DND-41 (cell line): ENCODE data around the gene DDB1.

ENCODE experiments used
- EZH2 ChIP-seq: IDR thresholded peaks from 3 replicates; pipeline ENCODE4 v1.6.1; 2012; ENCODE audit warnings: borderline replicate concordance, low read depth, mild to moderate bottlenecking, moderate library complexity, low read length, inconsistent platforms; ENCODE audit not compliant: severe bottlenecking
- TF ChIP-seq, protein P1 (sequence below): IDR thresholded peaks from 2 replicates; pipeline ENCODE4 v1.5.1; 2012; ENCODE audit warnings: borderline replicate concordance, low read length, moderate library complexity, mild to moderate bottlenecking; ENCODE audit not compliant: poor library complexity, severe bottlenecking; ENCODE audit errors: extremely low read depth

DNA sequence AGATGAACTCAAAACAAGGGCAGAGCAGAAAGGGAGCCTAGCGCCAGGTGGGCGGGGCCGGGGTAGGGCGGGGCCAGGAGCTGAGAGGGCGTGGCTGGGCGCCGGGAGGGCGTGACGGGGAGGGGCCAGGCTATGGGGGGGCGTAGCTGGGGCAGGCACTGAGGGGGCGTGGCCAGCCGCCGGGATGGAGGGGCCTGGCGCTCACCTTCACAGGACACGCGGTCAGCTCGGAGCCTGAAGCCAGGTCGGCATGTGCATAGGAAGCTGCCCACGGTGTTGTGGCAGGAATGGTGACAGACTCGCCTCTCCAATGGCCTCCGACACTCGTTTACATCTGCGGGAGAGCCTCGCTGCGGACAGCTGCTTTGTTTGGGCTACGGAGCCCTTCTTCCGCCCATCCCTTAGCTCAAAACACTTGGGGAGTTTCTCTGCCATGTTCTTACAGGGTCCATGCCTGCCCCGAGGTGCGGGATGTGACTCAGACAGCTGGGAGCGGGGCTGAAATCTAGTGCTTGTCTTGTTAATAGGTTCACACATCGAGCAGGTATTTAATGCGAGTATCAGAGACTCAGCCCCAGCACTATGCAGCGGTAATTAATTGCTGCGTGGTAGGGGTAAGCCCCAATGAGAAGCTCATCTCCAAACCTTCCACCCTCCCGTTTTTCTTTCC, 51.2 kb downstream of the DDB1 start:
- TF ChIP-seq, protein P1, sequence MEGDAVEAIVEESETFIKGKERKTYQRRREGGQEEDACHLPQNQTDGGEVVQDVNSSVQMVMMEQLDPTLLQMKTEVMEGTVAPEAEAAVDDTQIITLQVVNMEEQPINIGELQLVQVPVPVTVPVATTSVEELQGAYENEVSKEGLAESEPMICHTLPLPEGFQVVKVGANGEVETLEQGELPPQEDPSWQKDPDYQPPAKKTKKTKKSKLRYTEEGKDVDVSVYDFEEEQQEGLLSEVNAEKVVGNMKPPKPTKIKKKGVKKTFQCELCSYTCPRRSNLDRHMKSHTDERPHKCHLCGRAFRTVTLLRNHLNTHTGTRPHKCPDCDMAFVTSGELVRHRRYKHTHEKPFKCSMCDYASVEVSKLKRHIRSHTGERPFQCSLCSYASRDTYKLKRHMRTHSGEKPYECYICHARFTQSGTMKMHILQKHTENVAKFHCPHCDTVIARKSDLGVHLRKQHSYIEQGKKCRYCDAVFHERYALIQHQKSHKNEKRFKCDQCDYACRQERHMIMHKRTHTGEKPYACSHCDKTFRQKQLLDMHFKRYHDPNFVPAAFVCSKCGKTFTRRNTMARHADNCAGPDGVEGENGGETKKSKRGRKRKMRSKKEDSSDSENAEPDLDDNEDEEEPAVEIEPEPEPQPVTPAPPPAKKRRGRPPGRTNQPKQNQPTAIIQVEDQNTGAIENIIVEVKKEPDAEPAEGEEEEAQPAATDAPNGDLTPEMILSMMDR = no peak
- TF ChIP-seq EZH2 = no peak
